ENCODE data around the gene WNK4. TPM values are rescaled to one million over a fixed set of nuclear protein-coding genes. Genes with fewer than 3 reads are reported as not detected.
"Not testable (repeated sequence)": the region's sequence is repeated elsewhere in the genome, so short reads cannot be mapped to it uniquely, and the experiment has no call there.

Gene WNK4
- total RNA-seq, result not detected

GRCh38 chr17:42779936-42780850 is at the start of gene WNK4:
Gene WNK4, plus strand, starts transcription at chr17:42780610. Its CDS starts 89 bp downstream, at chr17:42780699.
- peak; percentile 38 for DNase-seq

GRCh38 chr17:42740699-42741098 is 39.7 kb upstream of the WNK4 start:
- no peak for DNase-seq

DNA sequence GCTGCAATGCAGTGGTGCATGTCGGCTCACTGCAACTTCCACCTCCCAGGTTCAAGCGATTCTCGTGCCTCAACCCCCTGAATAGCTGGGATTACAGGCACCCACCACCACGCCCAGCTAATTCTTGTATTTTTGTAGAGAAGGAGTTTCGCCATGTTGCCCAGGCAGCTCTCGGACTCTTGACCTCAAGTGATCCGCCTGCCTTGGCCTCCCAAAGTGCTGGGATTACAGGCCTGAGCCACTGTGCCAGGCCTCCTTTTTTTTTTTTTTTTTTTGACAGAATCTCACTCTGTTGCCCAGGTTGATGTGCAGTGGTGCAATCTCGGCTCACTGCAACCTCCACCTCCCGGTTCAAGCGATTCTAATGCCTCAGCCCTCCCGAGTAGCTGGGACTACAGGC is 37.5 kb upstream of the WNK4 start:
- not testable (repeated sequence) for DNase-seq

DNA sequence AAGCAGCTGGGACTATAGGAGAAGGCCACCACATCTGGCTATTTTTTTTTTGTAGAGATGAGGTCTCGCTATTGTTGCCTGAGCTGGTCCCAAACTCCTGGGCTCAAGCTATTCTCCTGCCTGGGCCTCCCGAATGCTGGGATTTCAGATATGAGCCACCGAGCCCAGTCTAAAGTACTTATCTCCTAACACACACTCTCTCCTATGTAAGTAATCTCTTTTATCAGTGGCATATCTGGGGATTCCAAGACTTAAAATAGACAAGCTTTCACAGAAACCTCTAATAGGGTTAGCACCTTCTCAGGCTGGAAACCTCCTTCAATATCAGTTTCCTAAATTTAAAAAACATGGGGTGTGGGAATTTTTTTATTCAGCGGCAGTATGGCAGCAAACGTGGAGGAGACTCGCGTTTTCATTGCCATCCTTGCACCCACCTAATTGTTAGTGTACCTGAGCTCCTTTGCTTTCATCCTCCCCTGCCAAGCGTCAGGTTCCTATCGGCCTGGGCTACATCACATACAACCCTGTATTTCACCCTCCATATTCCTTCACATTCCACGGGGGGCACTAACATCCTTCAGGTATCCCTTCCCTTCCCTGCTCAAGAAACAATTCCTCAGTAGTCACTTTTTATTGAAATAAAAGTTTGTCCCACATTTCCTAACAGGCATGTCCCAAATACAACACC is 36.7 kb upstream of the WNK4 start:
- DNase-seq, result no peak

GRCh38 chr17:42744283-42744805 is 36.1 kb upstream of the WNK4 start:
- DNase-seq, result no peak

- DNase-seq, result peak; percentile 97
Measured at GRCh38 chr17:42744806-42745617, 35.4 kb upstream of the WNK4 start, which contains the start of gene EZH1. Gene EZH1, minus strand, starts transcription at chr17:42745040. Its CDS starts 16,099 bp downstream, at chr17:42728941.

DNA sequence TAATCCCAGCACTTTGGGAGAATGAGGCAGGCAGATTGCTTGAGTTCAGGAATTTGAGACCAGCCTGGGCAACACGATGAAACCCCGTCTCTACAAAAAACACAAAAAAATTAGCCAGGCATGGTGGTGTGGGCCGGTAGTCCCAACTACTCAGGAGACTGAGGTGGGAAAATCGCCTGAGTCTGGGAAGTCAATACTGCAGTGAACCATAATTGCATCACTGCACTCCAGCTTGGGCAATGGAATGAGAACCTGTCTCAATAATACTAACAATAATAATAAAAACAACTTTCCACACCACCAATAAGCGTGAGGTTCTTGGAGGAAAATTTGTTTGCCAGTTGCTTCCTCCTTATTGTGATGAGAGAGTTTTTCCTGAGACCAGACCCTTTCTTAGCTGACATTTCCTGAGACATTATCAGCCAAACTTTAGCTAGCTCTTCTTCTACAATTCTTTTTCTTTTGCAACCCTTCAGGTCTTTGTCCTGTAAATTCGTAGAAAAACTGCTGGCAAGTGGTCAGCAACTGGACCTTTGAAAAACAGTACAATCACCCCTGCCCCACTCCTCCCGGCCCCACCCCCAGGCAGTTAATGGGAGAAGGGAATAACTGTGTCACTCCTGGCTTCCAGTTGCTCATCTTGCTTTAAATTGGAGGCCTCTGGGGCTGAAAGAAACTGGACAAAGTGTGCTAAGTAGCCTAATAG is 32.1 kb upstream of the WNK4 start:
- no peak for DNase-seq

- DNase-seq, result no peak
Measured at GRCh38 chr17:42748908-42749798, 31.3 kb upstream of the WNK4 start.

- DNase-seq, result peak; percentile 14
Measured at GRCh38 chr17:42750739-42751344, 29.6 kb upstream of the WNK4 start.

DNA sequence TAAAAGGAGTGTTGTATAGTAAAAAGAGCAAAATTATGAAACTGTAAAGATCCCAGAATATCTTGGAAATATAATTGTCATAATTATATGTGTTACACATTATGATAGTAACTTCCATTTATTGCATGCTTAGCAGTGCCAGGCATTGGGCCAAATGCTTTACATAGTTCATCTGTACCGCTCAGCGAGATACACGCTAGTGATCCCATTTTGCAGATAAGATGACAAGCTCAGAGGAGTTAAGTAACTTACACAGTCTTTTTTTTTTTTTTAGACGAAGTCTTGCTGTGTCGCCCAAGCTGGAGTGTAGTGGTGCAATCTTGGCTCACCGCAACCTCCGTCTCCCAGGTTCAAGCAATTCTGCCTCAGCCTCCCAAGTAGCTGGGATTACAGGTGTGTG is 28.8 kb upstream of the WNK4 start:
- DNase-seq, result no peak

DNA sequence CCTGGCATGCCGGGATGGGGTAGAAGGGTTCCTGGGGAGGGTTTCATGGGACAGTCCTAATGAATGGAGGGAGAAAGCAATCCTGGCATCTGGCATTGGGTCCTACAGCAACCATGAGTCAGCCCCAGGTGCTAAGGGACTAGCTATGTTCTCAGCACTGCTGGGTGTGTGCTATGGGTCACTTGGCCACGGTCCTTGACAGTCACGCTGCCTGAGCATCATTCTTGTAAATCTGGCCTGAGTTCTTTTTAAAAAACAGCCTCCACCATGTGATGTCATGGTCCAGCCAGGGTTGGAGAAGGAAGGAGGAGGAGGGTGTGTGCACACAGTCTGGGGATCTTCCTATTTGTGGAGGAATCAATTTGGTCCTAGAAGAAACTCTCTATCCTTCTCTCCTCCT is 25.6 kb upstream of the WNK4 start:
- DNase-seq, result no peak

DNA sequence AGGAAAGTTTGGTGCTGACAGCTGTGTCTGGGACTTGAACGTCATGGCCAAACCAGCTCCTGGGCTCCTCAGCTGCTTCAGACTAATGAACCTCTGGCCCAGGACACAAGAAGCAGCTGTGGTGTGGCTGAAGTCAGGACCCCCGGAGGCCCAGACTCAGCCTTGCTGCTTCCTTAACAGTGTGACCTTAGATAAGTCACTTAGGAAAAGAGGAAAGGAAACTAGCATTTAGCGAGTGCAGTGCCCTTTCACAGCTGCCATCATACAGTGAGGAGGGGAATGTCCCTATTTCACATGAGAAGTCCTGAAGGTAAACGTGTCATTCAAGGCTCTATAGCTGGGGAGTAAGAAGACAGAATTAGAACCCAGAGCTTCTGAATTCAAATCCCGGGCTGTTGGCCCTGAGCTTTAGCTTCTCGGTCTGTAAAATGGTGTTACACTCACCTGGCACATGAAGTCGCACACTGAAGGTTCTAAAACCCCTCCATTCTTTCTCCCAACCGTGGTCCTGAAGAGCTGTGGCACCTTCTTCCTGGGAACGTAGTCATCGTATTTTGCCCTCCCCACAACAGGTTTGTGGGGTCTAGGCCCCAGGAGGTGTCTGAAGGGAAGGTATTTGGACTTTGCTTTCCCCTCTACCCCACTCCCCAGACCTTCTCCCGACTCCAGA is 20.3 kb upstream of the WNK4 start:
- DNase-seq, result peak; percentile 12

GRCh38 chr17:42760652-42761581 is 19.5 kb upstream of the WNK4 start, which contains the start of gene RAMP2:
Gene RAMP2, plus strand, starts transcription at chr17:42761227. Its CDS starts 35 bp downstream, at chr17:42761262.
- DNase-seq, result peak; percentile 50

- no peak for DNase-seq
Measured at GRCh38 chr17:42761638-42762037, 18.8 kb upstream of the WNK4 start.

DNA sequence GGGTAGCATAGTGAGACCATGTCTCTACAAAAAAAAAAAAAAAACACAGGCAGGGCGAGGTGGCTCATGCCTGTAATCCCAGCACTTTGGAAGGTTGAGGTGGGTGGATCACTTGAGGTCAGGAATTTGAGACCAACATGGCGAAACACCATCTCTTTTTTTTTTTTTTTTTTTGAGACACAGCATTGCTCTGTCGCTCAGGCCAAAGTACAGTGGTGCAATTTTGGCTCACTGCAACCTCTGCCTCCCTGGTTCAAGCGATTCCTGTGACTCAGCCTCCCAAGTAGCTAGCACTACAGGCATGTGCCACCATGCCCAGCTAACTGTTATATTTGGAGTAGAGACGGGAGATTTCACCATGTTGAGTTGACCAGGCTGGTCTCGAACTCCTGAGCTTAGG is 14.3 kb upstream of the WNK4 start:
- DNase-seq, result no peak

- no peak for DNase-seq
Measured at GRCh38 chr17:42767512-42767911, 12.9 kb upstream of the WNK4 start.

- DNase-seq, result not testable (repeated sequence)
Measured at GRCh38 chr17:42768006-42768405, 12.4 kb upstream of the WNK4 start.

DNA sequence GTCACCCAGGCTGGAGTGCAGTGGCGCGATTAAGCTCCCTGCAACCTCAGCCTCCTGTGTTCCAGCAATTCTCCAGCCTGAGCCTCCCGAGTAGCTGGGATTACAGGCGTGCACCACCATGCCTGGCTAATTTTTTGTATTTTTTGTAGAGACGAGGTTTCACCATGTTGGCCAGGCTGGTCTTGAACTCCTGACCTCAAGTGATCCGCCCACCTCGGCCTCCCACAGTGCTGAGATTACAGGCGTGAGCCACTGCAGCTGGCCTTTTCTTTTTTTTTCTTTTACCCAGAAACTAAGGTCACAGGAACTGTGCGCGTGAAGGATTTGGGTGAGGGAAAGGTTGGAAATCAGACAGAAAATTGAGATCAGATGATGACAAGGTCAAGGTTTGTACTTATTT is 10.4 kb upstream of the WNK4 start:
- not testable (repeated sequence) for DNase-seq

All from tongue (tissue), 2 donors.